IMR-90 (cell line): ENCODE measurements around the gene SMOC1. TPM values are rescaled to one million over a fixed set of nuclear protein-coding genes. Genes with fewer than 3 reads are reported as not detected.

Experiments used
- ATAC-seq: fragments of 200-7000 bp; cut with Tn5 transposase; 2 replicates; pipeline ENCODE4 v1.9.1; 2020; ENCODE audit warnings: low read depth, mild to moderate bottlenecking, moderate library complexity
- BruUV-seq: library from RNA; stranded (reverse); fragments of 400-500 nt; replicated peaks from 2 replicates; lab custom pipeline; 2021; lab: Mats Ljungman, UMichigan
- CTCF ChIA-PET: fragments of 300-600 bp; formaldehyde crosslinking; extraction: SDS; loops from one replicate; lab custom pipeline; 2021; ENCODE audit warnings: antibody characterized with exemption; lab: Yijun Ruan, JAX
- POLR2A ChIA-PET: fragments of 300-600 bp; sonication (Branson Sonifier 250); formaldehyde crosslinking; loops from one replicate; lab custom pipeline; 2022; ENCODE audit warnings: antibody characterized with exemption; ENCODE audit not compliant: unreplicated experiment; lab: Charles Lee
- DNase-seq: peaks from one replicate; pipeline ENCODE4 v3.0.0; 2013
- H2AFZ ChIP-seq: replicated peaks from 2 replicates; pipeline ENCODE3; 2013; ENCODE audit warnings: low read length, mild to moderate bottlenecking; ENCODE audit not compliant: poor library complexity
- H2AK5ac ChIP-seq: 2 replicates; pipeline ENCODE4 v1.6.1; 2013; ENCODE audit warnings: low read depth, low read length, inconsistent platforms
- H2AK9ac ChIP-seq: replicated peaks from 2 replicates; pipeline ENCODE3; 2013; ENCODE audit warnings: mild to moderate bottlenecking, low read depth, low read length, moderate library complexity; ENCODE audit not compliant: poor library complexity
- H2BK120ac ChIP-seq: 2 replicates; pipeline ENCODE4 v1.6.1; 2013; ENCODE audit warnings: low read depth, low read length, inconsistent platforms
- H2BK15ac ChIP-seq: 3 replicates; pipeline ENCODE4 v1.6.1; 2013; ENCODE audit warnings: low read depth, low read length, inconsistent platforms
- H2BK20ac ChIP-seq: 2 replicates; pipeline ENCODE4 v1.6.1; 2013; ENCODE audit warnings: low read depth, mild to moderate bottlenecking, inconsistent platforms, low read length, moderate library complexity
- H2BK5ac ChIP-seq: 2 replicates; pipeline ENCODE4 v1.6.1; 2013; ENCODE audit warnings: mild to moderate bottlenecking, low read depth, low read length, inconsistent platforms; ENCODE audit not compliant: poor library complexity, severe bottlenecking
- H3K14ac ChIP-seq: replicated peaks from 2 replicates; pipeline ENCODE4 v1.6.1; 2013; ENCODE audit warnings: low read depth, low read length, inconsistent platforms
- H3K18ac ChIP-seq: 2 replicates; pipeline ENCODE4 v1.6.1; 2013; ENCODE audit warnings: low read depth, low read length, control low read depth
- H3K23ac ChIP-seq: 2 replicates; pipeline ENCODE4 v1.6.1; 2013; ENCODE audit warnings: low read depth, low read length, inconsistent platforms
- H3K27ac ChIP-seq: 2 replicates; pipeline ENCODE4 v1.5.1; 2013; ENCODE audit warnings: mild to moderate bottlenecking, control low read depth, low read length; ENCODE audit not compliant: insufficient read depth
- H3K27me3 ChIP-seq: 2 replicates; pipeline ENCODE4 v1.6.1; 2013; ENCODE audit warnings: low read length; ENCODE audit not compliant: control insufficient read depth, insufficient read depth
- H3K36me3 ChIP-seq: 2 replicates; pipeline ENCODE4 v1.6.1; 2013; ENCODE audit warnings: low read length, mixed read lengths; ENCODE audit not compliant: control insufficient read depth, insufficient read depth
- H3K4ac ChIP-seq: 2 replicates; pipeline ENCODE4 v1.6.1; 2013; ENCODE audit warnings: low read depth, low read length, inconsistent platforms
- H3K4me1 ChIP-seq: 2 replicates; pipeline ENCODE4 v1.6.1; 2013; ENCODE audit warnings: low read length, mixed read lengths; ENCODE audit not compliant: control insufficient read depth, insufficient read depth
- H3K4me2 ChIP-seq: 2 replicates; pipeline ENCODE4 v1.6.1; 2013; ENCODE audit warnings: low read depth, mild to moderate bottlenecking, control low read depth, low read length, moderate library complexity
- H3K4me3 ChIP-seq: 2 replicates; pipeline ENCODE4 v1.5.1; 2013; ENCODE audit warnings: low read depth, mild to moderate bottlenecking, control low read depth, low read length, moderate library complexity; ENCODE audit not compliant: insufficient read depth
- H3K56ac ChIP-seq: 2 replicates; pipeline ENCODE4 v1.6.1; 2013; ENCODE audit warnings: low read length, inconsistent platforms; ENCODE audit not compliant: insufficient read depth; ENCODE audit errors: extremely low read depth
- H3K79me1 ChIP-seq, 2 experiments: 2 replicates each; pipeline ENCODE4 v1.6.1; 2013; ENCODE audit warnings: low read length in 2 of 2, inconsistent platforms in 1 of 2, low read depth in 1 of 2
- H3K9ac ChIP-seq: 2 replicates; pipeline ENCODE4 v1.6.1; 2013; ENCODE audit warnings: low read depth, low read length, control low read depth
- H3K9me1 ChIP-seq: 2 replicates; pipeline ENCODE4 v1.6.1; 2013; ENCODE audit warnings: low read length, inconsistent platforms; ENCODE audit not compliant: insufficient read depth
- H3K9me3 ChIP-seq: 2 replicates; pipeline ENCODE4 v1.6.1; 2013; ENCODE audit warnings: low read length; ENCODE audit not compliant: control insufficient read depth, insufficient read depth
- H4K20me1 ChIP-seq: 2 replicates; pipeline ENCODE4 v1.6.1; 2013; ENCODE audit warnings: low read length, inconsistent platforms; ENCODE audit not compliant: insufficient read depth
- H4K5ac ChIP-seq: 2 replicates; pipeline ENCODE4 v1.6.1; 2013; ENCODE audit warnings: mild to moderate bottlenecking, low read depth, low read length, control low read depth
- H4K8ac ChIP-seq, 2 experiments: 2 replicates each; pipeline ENCODE4 v1.6.1; 2013; ENCODE audit warnings: low read depth in 2 of 2, low read length in 2 of 2, control low read depth in 1 of 2, inconsistent platforms in 1 of 2
- H4K91ac ChIP-seq: 2 replicates; pipeline ENCODE4 v1.6.1; 2013; ENCODE audit warnings: low read depth, low read length, inconsistent platforms; ENCODE audit not compliant: insufficient read depth
- BHLHE40 ChIP-seq: fragments of 150-350 bp; IDR thresholded peaks from 2 replicates; pipeline ENCODE4 v1.6.1; 2016; ENCODE audit warnings: mild to moderate bottlenecking, low read depth, low read length
- CHD1 ChIP-seq: IDR thresholded peaks from 2 replicates; pipeline ENCODE4 v1.6.1; 2012; ENCODE audit warnings: low read depth, low read length, improper control_type of control experiment
- CTCF ChIP-seq: conservative IDR thresholded peaks from 2 replicates; pipeline ENCODE4 v1.5.1; 2012; ENCODE audit warnings: mild to moderate bottlenecking, low read depth, low read length, improper control_type of control experiment
- FOS ChIP-seq: fragments of 150-350 bp; IDR thresholded peaks from 2 replicates; pipeline ENCODE4 v1.6.1; 2016; ENCODE audit warnings: low read depth, low read length
- MAFK ChIP-seq: IDR thresholded peaks from 2 replicates; pipeline ENCODE4 v1.6.1; 2012; ENCODE audit warnings: low read depth, low read length, improper control_type of control experiment
- MAZ ChIP-seq: IDR thresholded peaks from 2 replicates; pipeline ENCODE4 v1.6.1; 2012; ENCODE audit warnings: low read depth, mild to moderate bottlenecking, low read length, improper control_type of control experiment, moderate library complexity, borderline replicate concordance
- MXI1 ChIP-seq: IDR thresholded peaks from 2 replicates; pipeline ENCODE4 v1.6.1; 2012; ENCODE audit warnings: low read depth, mild to moderate bottlenecking, low read length, moderate library complexity, borderline replicate concordance
- POLR2A ChIP-seq: IDR thresholded peaks from 2 replicates; pipeline ENCODE4 v1.6.1; 2012; ENCODE audit warnings: mild to moderate bottlenecking, low read depth, low read length
- RCOR1 ChIP-seq: IDR thresholded peaks from 2 replicates; pipeline ENCODE4 v1.6.1; 2012; ENCODE audit warnings: mild to moderate bottlenecking, low read length, improper control_type of control experiment; ENCODE audit not compliant: insufficient replicate concordance
- SMC3 ChIP-seq: fragments of 150-350 bp; IDR thresholded peaks from 2 replicates; pipeline ENCODE4 v1.6.1; 2016; ENCODE audit warnings: low read depth, mild to moderate bottlenecking, antibody characterized with exemption, low read length, moderate library complexity
- USF2 ChIP-seq: fragments of 150-350 bp; IDR thresholded peaks from 2 replicates; pipeline ENCODE4 v1.6.1; 2017; ENCODE audit warnings: mild to moderate bottlenecking, antibody characterized with exemption, low read length, low read depth
- WGBS, 2 experiments: methylation state at CpG; one replicate each; pipeline versions ENCODE4 v1.1.5 to v1.1.7; 2013; ENCODE audit warnings: missing lambda C conversion rate in 2 of 2; ENCODE audit not compliant: insufficient read length in 1 of 2; ENCODE audit errors: extremely low coverage in 2 of 2; 5-methylcytosine and 5-hydroxymethylcytosine counted together
- dilution Hi-C: fragments of 300-500 bp; cut with HindIII; formaldehyde crosslinking; loops from one replicate; pipeline ENCODE4 v1.14.3; 2018; ENCODE audit warnings: low sequenced_read_pairs; ENCODE audit not compliant: unreplicated experiment
- in situ Hi-C: fragments of 300-500 bp; cut with MboI; formaldehyde crosslinking; loops from 3 replicates; pipeline ENCODE4 v1.14.3; 2019; ENCODE audit warnings: low sequenced_read_pairs, inconsistent platforms, mixed read lengths
- intact Hi-C: fragments of 100-400 bp; cut with micrococcal nuclease; formaldehyde crosslinking; loops from 2 replicates; pipeline ENCODE4 v1.10.0; 2022
- polyA plus RNA-seq, 3 experiments: library from polyadenylated mRNA; depleted of rRNA; stranded (reverse); fragments of >200 nt; gene quantifications; 2 replicates each; pipeline ENCODE4 v1.2.3, GENCODE V29; 2012; ENCODE audit warnings: low replicate concordance in 1 of 3
- total RNA-seq: library from RNA; depleted of rRNA; stranded (reverse); fragments of >200 nt; gene quantifications from 2 replicates; pipeline ENCODE4 v1.2.3, GENCODE V29; 2012

SMOC1 gene
- total and polyA plus RNA-seq, 2 of the 4 experiments (the other 2 are of a cell fraction): 0.90 to 4.1 TPM

GRCh38 chr14:69919815-69920214 is 40.6 kb downstream of the SMOC1 start:
- in situ Hi-C loops: no loop called here
- H3K9me3 ChIP-seq: no peaks in the 10 kb centered on the region
- CTCF ChIA-PET: no interaction called here

More at GRCh38 chr14:69919815-69920214, 40.6 kb downstream of the SMOC1 start:
- intact Hi-C loops: no loop called here
- H3K56ac ChIP-seq: no peak overlapping the region
- H4K91ac ChIP-seq: no peak overlapping the region
- dilution Hi-C loops: no loop called here
- no peak overlapping the region for H3K9ac ChIP-seq
- no peak overlapping the region for H3K4ac ChIP-seq
- DNase-seq (no peak), ATAC-seq (no peak)
- H4K20me1 ChIP-seq: peaks cover 4% of the 10 kb centered on the region; the same call in 1 of the 2 replicates
- no peak overlapping the region for H4K5ac ChIP-seq
- H3K27ac ChIP-seq: no peak overlapping the region
- no peak overlapping the region for H2BK15ac ChIP-seq
- no peak overlapping the region for H3K23ac ChIP-seq
- no peak overlapping the region for H2BK120ac ChIP-seq
- no peak overlapping the region for H3K4me2 ChIP-seq
- no peaks in the 10 kb centered on the region for H3K27me3 ChIP-seq
- H3K4me1 ChIP-seq: peaks cover 10% of the 10 kb centered on the region
- POLR2A ChIA-PET: no interaction called here
- no peak overlapping the region for H3K14ac ChIP-seq
- WGBS, 2 experiments: no CpG with 5 or more reads among the region's 1 CpG
- no peak overlapping the region for H2BK20ac ChIP-seq
- H2AFZ ChIP-seq: no peak overlapping the region
- no peak overlapping the region for H2BK5ac ChIP-seq
- H2AK9ac ChIP-seq: no peak overlapping the region
- no peak overlapping the region for H2AK5ac ChIP-seq
- H3K9me1 ChIP-seq: peaks cover 4% of the 10 kb centered on the region; the same call in 1 of the 2 replicates
- BruUV-seq: no TSS peak
- no peak overlapping the region for H3K18ac ChIP-seq
- no peaks in the 10 kb centered on the region; the same call in 1 of the 2 replicates for H3K36me3 ChIP-seq
- no peak overlapping the region for H3K4me3 ChIP-seq
- TF ChIP-seq MAZ: no peak
- no peak for TF ChIP-seq RCOR1
- TF ChIP-seq BHLHE40: no peak
- no peak for TF ChIP-seq CTCF
- no peak for TF ChIP-seq CHD1
- TF ChIP-seq POLR2A: no peak
- no peak for TF ChIP-seq FOS
- no peak for TF ChIP-seq MXI1
- no peak for TF ChIP-seq MAFK
- no peak for TF ChIP-seq SMC3
- TF ChIP-seq USF2: no peak
- H4K8ac ChIP-seq: no peak overlapping the region
- H3K79me1 ChIP-seq: peaks cover 0 to 10% of the 10 kb centered on the region in 2 experiments; a peak in 2 of 4 replicates
